HepG2 (cell line): ENCODE data around the gene TMEM14A. TPM values are rescaled to one million over a fixed set of nuclear protein-coding genes. Genes with fewer than 3 reads are reported as not detected.

Experiments
- HES4 ChIP-seq: sonication (generic); formaldehyde crosslinking; IDR thresholded peaks from 2 replicates; pipeline ENCODE4 v1.9.0; 2021; ENCODE audit warnings: mild to moderate bottlenecking, missing genetic modification reagents, borderline replicate concordance
- JUND ChIP-seq: sonication (generic); formaldehyde crosslinking; IDR thresholded peaks from 2 replicates; pipeline ENCODE4 v1.8.0; 2022; ENCODE audit warnings: mild to moderate bottlenecking, missing genetic modification reagents
- PLSCR1 ChIP-seq: sonication (generic); formaldehyde crosslinking; IDR thresholded peaks from 2 replicates; pipeline ENCODE4 v1.5.0; 2020; ENCODE audit warnings: missing genetic modification reagents, mild to moderate bottlenecking, borderline replicate concordance
- PPARG ChIP-seq: conservative IDR thresholded peaks from 2 replicates; pipeline ENCODE4 v1.6.1; 2016; ENCODE audit warnings: missing biosample characterization, missing genetic modification reagents
- PRPF4 ChIP-seq: fragments of 200-400 bp; formaldehyde crosslinking; IDR thresholded peaks from 2 replicates; pipeline ENCODE4 v1.6.1; 2016; ENCODE audit warnings: low read length, low read depth; ENCODE audit not compliant: poor library complexity, severe bottlenecking
- SMARCE1 ChIP-seq: fragments of 450-650 bp; IDR thresholded peaks from 2 replicates; pipeline ENCODE4 v1.6.1; 2017; ENCODE audit warnings: borderline replicate concordance
- SPEN ChIP-seq: sonication (generic); formaldehyde crosslinking; IDR thresholded peaks from 2 replicates; pipeline ENCODE4 v1.5.1; 2020; ENCODE audit warnings: low read depth, mild to moderate bottlenecking, missing genetic modification reagents
- TCF12 ChIP-seq, 2 experiments: fragments of 450-650 bp in 1 of 2; sonication (generic) in 1 of 2; formaldehyde crosslinking in 1 of 2; IDR thresholded peaks; 2 replicates each; pipeline versions ENCODE4 v1.6.1 to v1.8.0; 2017 to 2022; ENCODE audit warnings: antibody characterized with exemption in 1 of 2, mild to moderate bottlenecking in 1 of 2, missing genetic modification reagents in 1 of 2, moderate library complexity in 1 of 2
- TFE3 ChIP-seq: IDR thresholded peaks from 2 replicates; pipeline ENCODE4 v1.6.1; 2016
- ZBTB8A ChIP-seq: sonication (generic); formaldehyde crosslinking; IDR thresholded peaks from 2 replicates; pipeline ENCODE4 v1.4.0; 2020; ENCODE audit warnings: mild to moderate bottlenecking, low read depth, missing genetic modification reagents, borderline replicate concordance
- ZNF136 ChIP-seq: sonication (generic); formaldehyde crosslinking; IDR thresholded peaks from 2 replicates; pipeline ENCODE4 v1.8.1; 2022; ENCODE audit warnings: low read depth, mild to moderate bottlenecking, moderate library complexity, missing genetic modification reagents
- ZNF143 ChIP-seq: sonication (generic); formaldehyde crosslinking; IDR thresholded peaks from 2 replicates; pipeline ENCODE4 v1.4.0; 2020; ENCODE audit warnings: missing genetic modification reagents
- ZNF180 ChIP-seq: sonication (generic); formaldehyde crosslinking; IDR thresholded peaks from 2 replicates; pipeline ENCODE4 v1.4.0; 2020; ENCODE audit warnings: low read depth, missing genetic modification reagents, borderline replicate concordance
- ZNF256 ChIP-seq: sonication (generic); formaldehyde crosslinking; conservative IDR thresholded peaks from 2 replicates; pipeline ENCODE4 v1.4.0; 2020; ENCODE audit warnings: missing genetic modification reagents
- ZNF33B ChIP-seq: sonication (generic); formaldehyde crosslinking; IDR thresholded peaks from 2 replicates; pipeline ENCODE4 v1.5.1; 2020; ENCODE audit warnings: mild to moderate bottlenecking, missing genetic modification reagents
- ZNF572 ChIP-seq: sonication (generic); formaldehyde crosslinking; IDR thresholded peaks from 2 replicates; pipeline ENCODE4 v1.5.1; 2020; ENCODE audit warnings: mild to moderate bottlenecking, missing genetic modification reagents
- ZNF607 ChIP-seq: sonication (generic); formaldehyde crosslinking; IDR thresholded peaks from 2 replicates; pipeline ENCODE4 v1.5.1; 2020; ENCODE audit warnings: missing genetic modification reagents, mild to moderate bottlenecking, borderline replicate concordance
- ZNF615 ChIP-seq: sonication (generic); formaldehyde crosslinking; IDR thresholded peaks from 2 replicates; pipeline ENCODE4 v1.5.0; 2020; ENCODE audit warnings: mild to moderate bottlenecking, missing genetic modification reagents, borderline replicate concordance
- ZNF660 ChIP-seq: sonication (generic); formaldehyde crosslinking; IDR thresholded peaks from 2 replicates; pipeline ENCODE4 v1.5.1; 2020; ENCODE audit warnings: mild to moderate bottlenecking, low read depth, missing genetic modification reagents, borderline replicate concordance
- polyA plus RNA-seq, 8 experiments: library from polyadenylated mRNA; depleted of rRNA in 3 of 8; stranded (reverse) in 7 of 8; unstranded in 1 of 8; fragments of >200 nt; fragmentation: Illumina TruSeq in 4 of 8; extraction: Trizol in 4 of 8; gene quantifications; 2 replicates each; pipeline versions ENCODE4 v1.2.1 to v1.2.3, GENCODE V29; 2011 to 2016; ENCODE audit warnings: low read depth in 4 of 8, missing spikeins in 1 of 8, mixed read lengths in 1 of 8; ENCODE audit not compliant: insufficient read depth in 1 of 8
- total RNA-seq, 5 experiments: library from RNA; depleted of rRNA; stranded (reverse); fragments of >200 nt; fragmentation: Illumina TruSeq; extraction: Trizol; gene quantifications; 2 replicates each; pipeline ENCODE4 v1.2.3, GENCODE V29; 2016; ENCODE audit warnings: low read depth in 1 of 5
- TF ChIP-seq, protein P1 (sequence below): sonication (generic); formaldehyde crosslinking; IDR thresholded peaks from 2 replicates; pipeline ENCODE4 v1.4.0; 2020; ENCODE audit warnings: missing genetic modification reagents; ENCODE audit errors: not compliant biosample characterization
- TF ChIP-seq, protein P2 (sequence below): sonication (generic); formaldehyde crosslinking; IDR thresholded peaks from 2 replicates; pipeline ENCODE4 v1.4.0; 2020; ENCODE audit warnings: missing genetic modification reagents, borderline replicate concordance

The TMEM14A gene
- total and polyA plus RNA-seq, 2 of the 13 experiments (the other 11 are each of a cell fraction or from before 2014, with no cell fraction given): 24.6 to 73.7 TPM

DNA sequence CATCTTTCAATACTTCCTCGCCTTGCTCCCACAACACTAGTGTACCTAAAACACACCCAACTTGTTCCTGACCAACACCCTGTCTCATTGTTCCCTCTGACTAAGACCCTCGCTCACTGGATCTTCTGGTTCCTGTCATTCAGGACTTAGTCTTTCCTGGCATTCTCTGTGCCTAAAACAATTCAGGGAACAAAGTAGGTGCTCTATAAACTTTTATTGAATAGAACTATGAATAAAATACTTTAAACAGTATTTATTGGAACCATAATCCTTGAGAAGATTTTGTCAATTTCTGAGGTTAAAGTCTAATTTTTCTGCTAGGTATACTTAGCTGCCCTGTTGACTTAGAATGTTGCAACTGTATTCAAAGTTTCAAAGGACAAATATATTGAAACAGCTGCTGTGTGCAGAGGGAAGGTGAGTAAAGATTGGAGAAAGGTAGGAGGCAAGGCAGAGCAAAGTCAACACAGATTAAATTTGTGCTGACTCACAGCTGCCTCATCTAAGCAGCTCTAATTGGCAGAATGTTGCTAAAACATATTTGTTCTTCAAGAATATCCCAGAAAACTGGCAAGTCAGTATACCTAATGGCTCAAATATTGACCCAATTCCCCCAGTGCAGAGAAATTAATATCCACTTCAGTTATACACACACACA is 54.8 kb downstream of the TMEM14A start (continued):
- TF ChIP-seq, protein P1, sequence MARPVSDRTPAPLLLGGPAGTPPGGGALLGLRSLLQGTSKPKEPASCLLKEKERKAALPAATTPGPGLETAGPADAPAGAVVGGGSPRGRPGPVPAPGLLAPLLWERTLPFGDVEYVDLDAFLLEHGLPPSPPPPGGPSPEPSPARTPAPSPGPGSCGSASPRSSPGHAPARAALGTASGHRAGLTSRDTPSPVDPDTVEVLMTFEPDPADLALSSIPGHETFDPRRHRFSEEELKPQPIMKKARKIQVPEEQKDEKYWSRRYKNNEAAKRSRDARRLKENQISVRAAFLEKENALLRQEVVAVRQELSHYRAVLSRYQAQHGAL (CRISPR knock-in tag): no peak
- TF ChIP-seq ZNF33B (CRISPR knock-in tag) (no peak; the same call in 1 of the 2 replicates), SMARCE1 (peak; percentile 95), TCF12 (IDR thresholded peaks at IDR 0.05) (no peak), TCF12 (CRISPR knock-in tag; IDR thresholded peaks at IDR 0.05) (peak; percentile 100), PLSCR1 (CRISPR knock-in tag) (no peak), PPARG (peak; percentile 95), ZNF572 (CRISPR knock-in tag) (no peak), JUND (CRISPR knock-in tag) (peak; percentile 87; the same call in 1 of the 2 replicates), SPEN (CRISPR knock-in tag) (peak; percentile 44; the same call in 1 of the 2 replicates), ZNF143 (CRISPR knock-in tag) (no peak), PRPF4 (no peak), ZNF660 (CRISPR knock-in tag) (no peak), ZNF256 (CRISPR knock-in tag) (peak; percentile 73; the same call in 1 of the 2 replicates), TFE3 (CRISPR knock-in tag) (peak; percentile 74; the same call in 1 of the 2 replicates), HES4 (no peak), ZNF615 (CRISPR knock-in tag) (no peak), ZBTB8A (CRISPR knock-in tag) (peak; percentile 58; the same call in 1 of the 2 replicates), ZNF136 (CRISPR knock-in tag) (peak; percentile 77; the same call in 1 of the 2 replicates), ZNF180 (CRISPR knock-in tag) (no peak), ZNF607 (CRISPR knock-in tag) (no peak; the same call in 1 of the 2 replicates)
- TF ChIP-seq, protein P2, sequence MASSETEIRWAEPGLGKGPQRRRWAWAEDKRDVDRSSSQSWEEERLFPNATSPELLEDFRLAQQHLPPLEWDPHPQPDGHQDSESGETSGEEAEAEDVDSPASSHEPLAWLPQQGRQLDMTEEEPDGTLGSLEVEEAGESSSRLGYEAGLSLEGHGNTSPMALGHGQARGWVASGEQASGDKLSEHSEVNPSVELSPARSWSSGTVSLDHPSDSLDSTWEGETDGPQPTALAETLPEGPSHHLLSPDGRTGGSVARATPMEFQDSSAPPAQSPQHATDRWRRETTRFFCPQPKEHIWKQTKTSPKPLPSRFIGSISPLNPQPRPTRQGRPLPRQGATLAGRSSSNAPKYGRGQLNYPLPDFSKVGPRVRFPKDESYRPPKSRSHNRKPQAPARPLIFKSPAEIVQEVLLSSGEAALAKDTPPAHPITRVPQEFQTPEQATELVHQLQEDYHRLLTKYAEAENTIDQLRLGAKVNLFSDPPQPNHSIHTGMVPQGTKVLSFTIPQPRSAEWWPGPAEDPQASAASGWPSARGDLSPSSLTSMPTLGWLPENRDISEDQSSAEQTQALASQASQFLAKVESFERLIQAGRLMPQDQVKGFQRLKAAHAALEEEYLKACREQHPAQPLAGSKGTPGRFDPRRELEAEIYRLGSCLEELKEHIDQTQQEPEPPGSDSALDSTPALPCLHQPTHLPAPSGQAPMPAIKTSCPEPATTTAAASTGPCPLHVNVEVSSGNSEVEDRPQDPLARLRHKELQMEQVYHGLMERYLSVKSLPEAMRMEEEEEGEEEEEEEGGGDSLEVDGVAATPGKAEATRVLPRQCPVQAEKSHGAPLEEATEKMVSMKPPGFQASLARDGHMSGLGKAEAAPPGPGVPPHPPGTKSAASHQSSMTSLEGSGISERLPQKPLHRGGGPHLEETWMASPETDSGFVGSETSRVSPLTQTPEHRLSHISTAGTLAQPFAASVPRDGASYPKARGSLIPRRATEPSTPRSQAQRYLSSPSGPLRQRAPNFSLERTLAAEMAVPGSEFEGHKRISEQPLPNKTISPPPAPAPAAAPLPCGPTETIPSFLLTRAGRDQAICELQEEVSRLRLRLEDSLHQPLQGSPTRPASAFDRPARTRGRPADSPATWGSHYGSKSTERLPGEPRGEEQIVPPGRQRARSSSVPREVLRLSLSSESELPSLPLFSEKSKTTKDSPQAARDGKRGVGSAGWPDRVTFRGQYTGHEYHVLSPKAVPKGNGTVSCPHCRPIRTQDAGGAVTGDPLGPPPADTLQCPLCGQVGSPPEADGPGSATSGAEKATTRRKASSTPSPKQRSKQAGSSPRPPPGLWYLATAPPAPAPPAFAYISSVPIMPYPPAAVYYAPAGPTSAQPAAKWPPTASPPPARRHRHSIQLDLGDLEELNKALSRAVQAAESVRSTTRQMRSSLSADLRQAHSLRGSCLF (CRISPR knock-in tag): no peak
